Stomach smooth muscle (tissue), 2 donors: Measurements from ENCODE around the gene KRTAP17-1.
"Not testable (repeated sequence)": the region's sequence is repeated elsewhere in the genome, so short reads cannot be mapped to it uniquely, and the experiment has no call there.

Experiments
- H3K27ac ChIP-seq: one replicate; pipeline ENCODE4 v1.7.0; 2013; ENCODE audit warnings: mild to moderate bottlenecking, low read length, inconsistent platforms
- H3K27me3 ChIP-seq, 2 donors: one replicate each; pipeline ENCODE4 v1.7.0; 2013; ENCODE audit warnings: low read length in 2 of 2; ENCODE audit not compliant: insufficient read depth in 2 of 2, control insufficient read depth in 1 of 2
- H3K36me3 ChIP-seq, 2 donors: one replicate each; pipeline ENCODE4 v1.7.0; 2013; ENCODE audit warnings: low read length in 2 of 2; ENCODE audit not compliant: control insufficient read depth in 2 of 2, insufficient read depth in 2 of 2
- H3K4me1 ChIP-seq: one replicate; pipeline ENCODE4 v1.7.0; 2013; ENCODE audit warnings: low read length; ENCODE audit not compliant: control insufficient read depth, insufficient read depth
- H3K4me3 ChIP-seq, 2 donors: one replicate each; pipeline ENCODE4 v1.7.0; 2013; ENCODE audit warnings: low read length in 2 of 2
- H3K9ac ChIP-seq, 2 donors: one replicate each; pipeline ENCODE4 v1.7.0; 2013; ENCODE audit warnings: low read length in 2 of 2, mild to moderate bottlenecking in 1 of 2
- H3K9me3 ChIP-seq, 2 donors: one replicate each; pipeline ENCODE4 v1.7.0; 2013; ENCODE audit warnings: low read length in 2 of 2; ENCODE audit not compliant: control insufficient read depth in 2 of 2
- donor health status: healthy.
- donor health status: Pancreatic carcinoma.

KRTAP17-1 gene

GRCh38 chr17:41271323-41271722 is 44.2 kb downstream of the KRTAP17-1 start:
- H3K9me3 ChIP-seq = not testable (repeated sequence)

GRCh38 chr17:41267711-41268110 is 47.8 kb downstream of the KRTAP17-1 start:
- Histone ChIP-seq H3K9me3 (no peaks in the 10 kb centered on the region), H3K9ac (no peak overlapping the region), H3K27me3 (no peaks in the 10 kb centered on the region), H3K36me3 (no peaks in the 10 kb centered on the region), H3K4me1 (no peaks in the 10 kb centered on the region), H3K27ac (no peak overlapping the region), H3K4me3 (no peak overlapping the region)

More at GRCh38 chr17:41271323-41271722, 44.2 kb downstream of the KRTAP17-1 start:
- H3K4me1 ChIP-seq, H3K27ac ChIP-seq, H3K36me3 ChIP-seq, H3K9ac ChIP-seq, H3K4me3 ChIP-seq, H3K27me3 ChIP-seq: not testable (repeated sequence)

GRCh38 chr17:41265078-41265477 is 50.4 kb downstream of the KRTAP17-1 start, which contains the start of gene KRTAP9-6:
Gene KRTAP9-6, plus strand, starts transcription at chr17:41265378. Its CDS starts 0 bp downstream, at chr17:41265378.
- H3K27me3 ChIP-seq = no peaks in the 10 kb centered on the region
- H3K9me3 ChIP-seq = no peaks in the 10 kb centered on the region
- H3K4me3 ChIP-seq = no peak within 1 kb of the TSS
- no peaks in the 10 kb centered on the region for H3K36me3 ChIP-seq
- no peak within 1 kb of the TSS for H3K27ac ChIP-seq
- no peak within 1 kb of the TSS for H3K9ac ChIP-seq
- no peaks in the 10 kb centered on the region for H3K4me1 ChIP-seq
